Measurements from ENCODE around the gene DNAJC1.

Gene DNAJC1

DNA sequence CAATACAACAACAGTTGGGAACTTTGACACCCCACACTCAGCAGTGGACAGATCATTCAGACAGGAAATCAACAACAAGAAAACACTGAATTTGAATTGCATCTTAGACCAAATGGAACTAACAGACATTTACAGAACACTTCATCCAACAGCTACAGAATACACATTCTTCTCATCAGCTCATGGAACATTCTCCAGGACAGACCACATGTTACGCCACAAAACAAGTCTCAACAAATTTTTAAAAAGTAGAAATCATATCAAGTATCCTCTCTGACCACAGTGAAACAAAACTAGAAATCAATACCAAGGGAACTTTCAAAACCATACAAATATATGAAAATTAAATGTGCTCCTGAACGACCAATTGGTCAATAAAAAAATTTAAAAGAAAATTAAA is 212.3 kb downstream of the DNAJC1 start:
- ATAC-seq (ENCODE audit: insufficient read depth, low read depth) (no peak), DNase-seq (no peak)
- Histone ChIP-seq H3K9ac (ENCODE audit: low read depth, low read length) (no peak overlapping the region), H3K9me3 (ENCODE audit: insufficient read depth, low read length, severe bottlenecking) (peaks cover 3% of the 10 kb centered on the region), H3K79me2 (ENCODE audit: insufficient read depth, low read length) (no peaks in the 10 kb centered on the region), H3K27me3 (ENCODE audit: insufficient read depth, low read length, poor library complexity) (no peaks in the 10 kb centered on the region), H3K4me1 (ENCODE audit: insufficient read depth, low read length) (no peaks in the 10 kb centered on the region), H3K36me3 (ENCODE audit: insufficient read depth, low read length) (no peaks in the 10 kb centered on the region), H3K27ac (ENCODE audit: low read length) (no peak overlapping the region), H2AFZ (ENCODE audit: low read depth, low read length) (no peak overlapping the region), H3K4me2 (ENCODE audit: insufficient read depth, low read length) (no peak overlapping the region), H3K4me3 (ENCODE audit: low read depth in 1 of 2, low read length in 2 of 2) (no peak overlapping the region), H4K20me1 (ENCODE audit: insufficient read depth, low read length) (no peaks in the 10 kb centered on the region)
- no peak for TF ChIP-seq CTCF (IDR thresholded peaks at IDR 0.05; ENCODE audit: borderline replicate concordance, extremely low read depth, low read length, poor library complexity, severe bottlenecking)
- no peak for TF ChIP-seq EZH2 (IDR thresholded peaks at IDR 0.05; ENCODE audit: borderline replicate concordance, low read depth, low read length, severe bottlenecking)

DNA sequence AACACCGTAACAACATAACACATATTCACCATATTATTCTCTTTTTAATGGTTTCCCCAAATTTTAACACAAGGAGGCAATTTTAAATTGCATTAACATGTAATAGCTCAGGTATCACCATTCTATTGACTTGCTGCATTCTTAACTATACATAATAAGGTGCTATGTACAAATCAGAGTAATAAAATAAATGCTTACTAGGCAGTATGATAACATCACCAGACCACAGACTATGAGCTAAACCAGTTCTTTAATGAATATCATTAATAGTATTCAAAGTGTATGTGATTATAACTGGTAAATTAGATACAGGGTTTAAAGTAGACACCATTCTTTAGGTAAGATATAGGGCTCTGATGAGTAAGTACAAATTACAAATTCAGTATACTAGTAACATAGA is 226.6 kb downstream of the DNAJC1 start:
- Histone ChIP-seq H3K79me2 (ENCODE audit: insufficient read depth, low read length) (no peaks in the 10 kb centered on the region), H3K27ac (ENCODE audit: low read length) (no peak overlapping the region), H3K4me2 (ENCODE audit: insufficient read depth, low read length) (no peak overlapping the region), H3K4me1 (ENCODE audit: insufficient read depth, low read length) (no peaks in the 10 kb centered on the region), H2AFZ (ENCODE audit: low read depth, low read length) (no peak overlapping the region), H3K9ac (ENCODE audit: low read depth, low read length) (no peak overlapping the region), H3K4me3 (ENCODE audit: low read depth in 1 of 2, low read length in 2 of 2) (no peak overlapping the region), H4K20me1 (ENCODE audit: insufficient read depth, low read length) (no peaks in the 10 kb centered on the region), H3K27me3 (ENCODE audit: insufficient read depth, low read length, poor library complexity) (no peaks in the 10 kb centered on the region), H3K9me3 (ENCODE audit: insufficient read depth, low read length, severe bottlenecking) (no peaks in the 10 kb centered on the region), H3K36me3 (ENCODE audit: insufficient read depth, low read length) (no peaks in the 10 kb centered on the region)
- TF ChIP-seq EZH2 (IDR thresholded peaks at IDR 0.05; ENCODE audit: borderline replicate concordance, low read depth, low read length, severe bottlenecking) = no peak
- TF ChIP-seq CTCF (IDR thresholded peaks at IDR 0.05; ENCODE audit: borderline replicate concordance, extremely low read depth, low read length, poor library complexity, severe bottlenecking) = no peak
- ATAC-seq (ENCODE audit: insufficient read depth, low read depth) = no peak
- DNase-seq = no peak

DNA sequence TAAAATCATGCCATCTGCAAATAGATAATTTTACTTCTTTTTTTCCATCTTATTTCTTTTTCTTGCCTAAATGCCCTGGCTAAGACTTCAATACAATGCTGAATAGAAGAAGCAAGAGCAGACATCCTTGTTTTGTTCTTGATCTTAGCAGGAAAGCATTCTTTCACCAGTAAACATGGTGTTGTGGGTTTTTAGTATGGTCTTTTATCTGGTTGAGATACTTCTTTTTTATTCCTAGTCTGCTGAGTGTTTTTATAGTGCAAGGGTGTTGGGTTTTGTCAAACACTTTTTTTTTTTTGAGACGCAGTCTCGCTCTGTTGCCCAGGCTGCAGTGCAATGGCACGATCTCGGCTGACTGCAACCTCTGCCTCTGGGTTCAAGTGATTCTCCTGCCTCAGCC is 232.3 kb downstream of the DNAJC1 start:
- ATAC-seq (ENCODE audit: insufficient read depth, low read depth) = no peak
- H2AFZ ChIP-seq (ENCODE audit: low read depth, low read length) = no peak overlapping the region
- no peaks in the 10 kb centered on the region for H3K36me3 ChIP-seq (ENCODE audit: insufficient read depth, low read length)
- H3K4me1 ChIP-seq (ENCODE audit: insufficient read depth, low read length) = no peaks in the 10 kb centered on the region
- H3K27me3 ChIP-seq (ENCODE audit: insufficient read depth, low read length, poor library complexity) = no peaks in the 10 kb centered on the region
- TF ChIP-seq EZH2 (IDR thresholded peaks at IDR 0.05; ENCODE audit: borderline replicate concordance, low read depth, low read length, severe bottlenecking) (no peak), CTCF (IDR thresholded peaks at IDR 0.05; ENCODE audit: borderline replicate concordance, extremely low read depth, low read length, poor library complexity, severe bottlenecking) (no peak)
- H3K4me3 ChIP-seq (ENCODE audit: low read depth in 1 of 2, low read length in 2 of 2) = no peak overlapping the region
- H3K9me3 ChIP-seq (ENCODE audit: insufficient read depth, low read length, severe bottlenecking) = no peaks in the 10 kb centered on the region
- H4K20me1 ChIP-seq (ENCODE audit: insufficient read depth, low read length) = no peaks in the 10 kb centered on the region
- H3K27ac ChIP-seq (ENCODE audit: low read length) = no peak overlapping the region
- DNase-seq = no peak
- H3K9ac ChIP-seq (ENCODE audit: low read depth, low read length) = no peak overlapping the region
- no peak overlapping the region for H3K4me2 ChIP-seq (ENCODE audit: insufficient read depth, low read length)
- H3K79me2 ChIP-seq (ENCODE audit: insufficient read depth, low read length) = no peaks in the 10 kb centered on the region

- Histone ChIP-seq H3K4me3 (ENCODE audit: low read depth in 1 of 2, low read length in 2 of 2) (no peak overlapping the region), H3K27me3 (ENCODE audit: insufficient read depth, low read length, poor library complexity) (no peaks in the 10 kb centered on the region), H3K27ac (ENCODE audit: low read length) (no peak overlapping the region), H3K4me1 (ENCODE audit: insufficient read depth, low read length) (no peaks in the 10 kb centered on the region), H2AFZ (ENCODE audit: low read depth, low read length) (no peak overlapping the region), H4K20me1 (ENCODE audit: insufficient read depth, low read length) (no peaks in the 10 kb centered on the region), H3K9me3 (ENCODE audit: insufficient read depth, low read length, severe bottlenecking) (no peaks in the 10 kb centered on the region), H3K4me2 (ENCODE audit: insufficient read depth, low read length) (no peak overlapping the region), H3K79me2 (ENCODE audit: insufficient read depth, low read length) (no peaks in the 10 kb centered on the region), H3K36me3 (ENCODE audit: insufficient read depth, low read length) (no peaks in the 10 kb centered on the region), H3K9ac (ENCODE audit: low read depth, low read length) (no peak overlapping the region)
- TF ChIP-seq EZH2 (IDR thresholded peaks at IDR 0.05; ENCODE audit: borderline replicate concordance, low read depth, low read length, severe bottlenecking) (no peak), CTCF (IDR thresholded peaks at IDR 0.05; ENCODE audit: borderline replicate concordance, extremely low read depth, low read length, poor library complexity, severe bottlenecking) (no peak)
- no peak for DNase-seq
- ATAC-seq (ENCODE audit: insufficient read depth, low read depth) = no peak
These were observed 234.5 kb downstream of the DNAJC1 start for GRCh38 chr10:21769041-21769440.
